K562 (cell line): ENCODE results near the gene DNER. TPM values are rescaled to one million over a fixed set of nuclear protein-coding genes. Genes with fewer than 3 reads are reported as not detected.

ENCODE experiments used
- ARID1B ChIP-seq: fragments of 450-650 bp; IDR thresholded peaks from 2 replicates; pipeline ENCODE4 v1.6.1; 2016; ENCODE audit warnings: antibody characterized with exemption, mild to moderate bottlenecking, inconsistent platforms
- ARID2 ChIP-seq: fragments of 450-650 bp; IDR thresholded peaks from 2 replicates; pipeline ENCODE4 v1.6.1; 2017; ENCODE audit warnings: antibody characterized with exemption, mild to moderate bottlenecking
- CCNT2 ChIP-seq: IDR thresholded peaks from 2 replicates; pipeline ENCODE4 v1.6.1; 2011; ENCODE audit warnings: borderline replicate concordance, low read depth, mild to moderate bottlenecking, moderate library complexity, mixed read lengths, low read length; ENCODE audit not compliant: insufficient read length; ENCODE audit errors: extremely low read depth
- ETS1 ChIP-seq: conservative IDR thresholded peaks from 2 replicates; pipeline ENCODE4 v1.6.1; 2011; ENCODE audit warnings: low read depth, mild to moderate bottlenecking, low read length; ENCODE audit not compliant: control insufficient read depth
- FOS ChIP-seq: IDR thresholded peaks from 3 replicates; pipeline ENCODE4 v1.6.1; 2011; ENCODE audit not compliant: insufficient read length; ENCODE audit errors: extremely low read depth
- KHSRP ChIP-seq: fragments of 450-650 bp; IDR thresholded peaks from 2 replicates; pipeline ENCODE4 v1.6.1; 2017
- MAFK ChIP-seq: IDR thresholded peaks from 2 replicates; pipeline ENCODE4 v1.6.1; 2011; ENCODE audit warnings: low read length, improper control_type of control experiment
- MEF2A ChIP-seq: IDR thresholded peaks from 2 replicates; pipeline ENCODE4 v1.6.1; 2011; ENCODE audit warnings: low read depth, mild to moderate bottlenecking, low read length, moderate library complexity; ENCODE audit not compliant: control insufficient read depth
- MTA3 ChIP-seq: fragments of 450-650 bp; formaldehyde crosslinking; IDR thresholded peaks from 2 replicates; pipeline ENCODE4 v1.6.1; 2017; ENCODE audit warnings: mild to moderate bottlenecking, borderline replicate concordance
- NFYB ChIP-seq: IDR thresholded peaks from 2 replicates; pipeline ENCODE4 v1.6.1; 2011; ENCODE audit warnings: mild to moderate bottlenecking, moderate library complexity; ENCODE audit not compliant: insufficient read length; ENCODE audit errors: extremely low read depth
- PHF21A ChIP-seq: fragments of 450-650 bp; IDR thresholded peaks from 2 replicates; pipeline ENCODE4 v1.6.1; 2017; ENCODE audit warnings: low read depth, borderline replicate concordance
- PREB ChIP-seq: sonication (generic); formaldehyde crosslinking; IDR thresholded peaks from 2 replicates; pipeline ENCODE4 v1.8.1; 2023; ENCODE audit warnings: mild to moderate bottlenecking, missing genetic modification reagents
- RBM15 ChIP-seq: fragments of 200-400 bp; formaldehyde crosslinking; IDR thresholded peaks from 2 replicates; pipeline ENCODE4 v1.6.1; 2018; ENCODE audit warnings: mild to moderate bottlenecking, low read length, moderate library complexity; ENCODE audit not compliant: insufficient read depth
- SIX5 ChIP-seq, 2 experiments: IDR thresholded peaks; 2 replicates each; pipeline ENCODE4 v1.6.1; 2011; ENCODE audit warnings: low read length in 2 of 2, borderline replicate concordance in 1 of 2, low read depth in 1 of 2, mild to moderate bottlenecking in 1 of 2, moderate library complexity in 1 of 2; ENCODE audit not compliant: insufficient read depth in 1 of 2
- SRSF3 ChIP-seq: fragments of 200-400 bp; formaldehyde crosslinking; IDR thresholded peaks from 2 replicates; pipeline ENCODE4 v1.6.1; 2016; ENCODE audit warnings: mild to moderate bottlenecking, low read length, moderate library complexity; ENCODE audit not compliant: insufficient read depth
- TGIF2 ChIP-seq: sonication (generic); formaldehyde crosslinking; IDR thresholded peaks from 2 replicates; pipeline ENCODE4 v1.8.1; 2022; ENCODE audit warnings: mild to moderate bottlenecking, missing genetic modification reagents, moderate library complexity
- TOE1 ChIP-seq, 2 experiments: fragments of 450-650 bp in 1 of 2; sonication (generic) in 1 of 2; formaldehyde crosslinking in 1 of 2; IDR thresholded peaks; 2 replicates each; pipeline versions ENCODE4 v1.7.1 to v1.8.0; 2016 to 2022; ENCODE audit warnings: borderline replicate concordance in 2 of 2, mild to moderate bottlenecking in 2 of 2, antibody characterized with exemption in 1 of 2, inconsistent platforms in 1 of 2, low read depth in 1 of 2, missing genetic modification reagents in 1 of 2, moderate library complexity in 1 of 2
- USF1 ChIP-seq: sonication (generic); formaldehyde crosslinking; IDR thresholded peaks from 2 replicates; pipeline ENCODE4 v1.9.0; 2022; ENCODE audit warnings: mild to moderate bottlenecking, missing genetic modification reagents
- ZBTB34 ChIP-seq: fragments of 250-450 bp; sonication (Bioruptor Pico); IDR thresholded peaks from 2 replicates; pipeline ENCODE4 v1.8.0; 2021; ENCODE audit warnings: mild to moderate bottlenecking, moderate library complexity
- ZNF121 ChIP-seq: sonication (generic); formaldehyde crosslinking; conservative IDR thresholded peaks from 2 replicates; pipeline ENCODE4 v1.8.0; 2022; ENCODE audit warnings: missing genetic modification reagents
- ZNF143 ChIP-seq: sonication (generic); formaldehyde crosslinking; IDR thresholded peaks from 2 replicates; pipeline ENCODE4 v1.9.0; 2022; ENCODE audit warnings: mild to moderate bottlenecking, missing genetic modification reagents
- ZNF384 ChIP-seq: IDR thresholded peaks from 2 replicates; pipeline ENCODE4 v1.6.1; 2012; ENCODE audit warnings: low read depth, low read length, improper control_type of control experiment
- ZNF707 ChIP-seq: fragments of 250-450 bp; sonication (Bioruptor Pico); conservative IDR thresholded peaks from 2 replicates; pipeline ENCODE4 v1.8.0; 2022; ENCODE audit warnings: inconsistent platforms, mild to moderate bottlenecking, moderate library complexity
- polyA plus RNA-seq, 8 experiments: library from polyadenylated mRNA; depleted of rRNA in 4 of 8; stranded (reverse) in 5 of 8; unstranded in 3 of 8; fragments of >200 nt; fragmentation: Nextera tagmentation in 2 of 8; fragmentation: Illumina TruSeq in 1 of 8; extraction: Ambion mirVana in 2 of 8; extraction: Trizol in 1 of 8; gene quantifications; 2 replicates each; pipeline versions ENCODE4 v1.2.1 to v1.2.3, GENCODE V29; 2011 to 2014; ENCODE audit warnings: inconsistent platforms in 1 of 8, missing spikeins in 1 of 8
- total RNA-seq, 7 experiments: library from RNA; depleted of rRNA in 6 of 7; stranded (reverse); fragments of >200 nt in 6 of 7; fragmentation: Illumina TruSeq in 2 of 7; extraction: Trizol in 2 of 7; gene quantifications; 2 replicates each; pipeline versions ENCODE4 v1.2.1 to v1.2.3, GENCODE V29; 2011 to 2021; ENCODE audit warnings: low replicate concordance in 1 of 7

Gene DNER
- total and polyA plus RNA-seq, 9 of the 15 experiments (the other 6 are each of a cell fraction or from before 2014, with no cell fraction given) = not detected

GRCh38 chr2:229719926-229720647 is 5.7 kb upstream of the DNER start (continued):
- no peak for TF ChIP-seq TOE1 (IDR thresholded peaks at IDR 0.05; ENCODE audit: borderline replicate concordance)
- TF ChIP-seq TOE1 (CRISPR knock-in tag; IDR thresholded peaks at IDR 0.05; ENCODE audit: borderline replicate concordance, low read depth) = no peak
- TF ChIP-seq ZNF384 = no peak
- no peak for TF ChIP-seq PHF21A
- no peak for TF ChIP-seq KHSRP
- TF ChIP-seq SIX5 (IDR thresholded peaks at IDR 0.05; ENCODE audit: borderline replicate concordance in 1 of 2, insufficient read depth in 1 of 2, low read depth in 1 of 2, low read length in 2 of 2) = no peak
- no peak for TF ChIP-seq MTA3
- no peak for TF ChIP-seq ETS1
- TF ChIP-seq MEF2A = no peak
- peak; percentile 34 for TF ChIP-seq FOS
- TF ChIP-seq USF1 (CRISPR knock-in tag) = no peak
- TF ChIP-seq TGIF2 (CRISPR knock-in tag) = no peak
- no peak for TF ChIP-seq SRSF3
- TF ChIP-seq RBM15 = no peak
- no peak for TF ChIP-seq ARID2
- no peak for TF ChIP-seq ZBTB34 (CRISPR knock-in tag)
- TF ChIP-seq PREB (CRISPR knock-in tag) = no peak
- TF ChIP-seq ZNF707 = no peak
- no peak for TF ChIP-seq ZNF121
- no peak for TF ChIP-seq ZNF143 (CRISPR knock-in tag)
- TF ChIP-seq NFYB = no peak
- TF ChIP-seq MAFK = no peak
- peak; percentile 71 for TF ChIP-seq ARID1B
- no peak for TF ChIP-seq CCNT2
